Osteoblast (primary cell): Measurements from ENCODE around the gene TRAF5. TPM values are rescaled to one million over a fixed set of nuclear protein-coding genes. Genes with fewer than 3 reads are reported as not detected.
"Not testable (repeated sequence)": the region's sequence is repeated elsewhere in the genome, so short reads cannot be mapped to it uniquely, and the experiment has no call there.

Experiments
- DNase-seq: peaks from one replicate; pipeline ENCODE4 v3.0.0; 2011; ENCODE audit warnings: low spot score, mixed read lengths; ENCODE audit not compliant: insufficient read length; ENCODE audit errors: missing footprints
- H2AFZ ChIP-seq: 2 replicates; pipeline ENCODE4 v1.6.0; 2011; ENCODE audit warnings: mild to moderate bottlenecking, low read length
- H3K27ac ChIP-seq: 2 replicates; pipeline ENCODE4 v1.5.1; 2011; ENCODE audit warnings: mild to moderate bottlenecking, low read depth, low read length, moderate library complexity
- H3K27me3 ChIP-seq: 2 replicates; pipeline ENCODE4 v1.6.0; 2012; ENCODE audit warnings: mild to moderate bottlenecking, control low read depth, inconsistent platforms, low read length, moderate library complexity; ENCODE audit not compliant: insufficient read depth
- H3K36me3 ChIP-seq: 2 replicates; pipeline ENCODE4 v1.5.1; 2011; ENCODE audit warnings: mild to moderate bottlenecking, low read length, control low read depth, moderate library complexity; ENCODE audit not compliant: insufficient read depth
- H3K4me1 ChIP-seq: 2 replicates; pipeline ENCODE4 v1.5.1; 2011; ENCODE audit warnings: mild to moderate bottlenecking, low read length, control low read depth, moderate library complexity; ENCODE audit not compliant: insufficient read depth
- H3K4me2 ChIP-seq: 2 replicates; pipeline ENCODE4 v1.6.0; 2011; ENCODE audit warnings: mild to moderate bottlenecking, low read length; ENCODE audit not compliant: insufficient read depth
- H3K4me3 ChIP-seq: fragments of 200-600 bp; sonication (generic); 3 replicates; pipeline ENCODE4 v1.5.1; 2012; ENCODE audit warnings: mild to moderate bottlenecking, low read length, inconsistent platforms; ENCODE audit not compliant: insufficient read depth
- H3K79me2 ChIP-seq: 2 replicates; pipeline ENCODE4 v1.6.0; 2012; ENCODE audit warnings: mild to moderate bottlenecking, low read length, control low read depth, inconsistent platforms; ENCODE audit not compliant: insufficient read depth
- H3K9me3 ChIP-seq: 2 replicates; pipeline ENCODE4 v1.5.1; 2011; ENCODE audit warnings: low read depth, low read length, control low read depth
- H4K20me1 ChIP-seq: 2 replicates; pipeline ENCODE4 v1.6.0; 2012; ENCODE audit warnings: mild to moderate bottlenecking, low read length, control low read depth; ENCODE audit not compliant: insufficient read depth
- total RNA-seq: library from RNA; depleted of rRNA; stranded (reverse); fragments of >200 nt; gene quantifications from 2 replicates; pipeline ENCODE4 v1.2.3, GENCODE V29; 2012
- TF ChIP-seq, protein P1 (sequence below): IDR thresholded peaks from 2 replicates; pipeline ENCODE4 v1.5.1; 2011; ENCODE audit warnings: mild to moderate bottlenecking, low read depth, low read length, moderate library complexity; ENCODE audit errors: extremely low read depth

Gene TRAF5
- total RNA-seq, 1 donor: 15.9 TPM

DNA sequence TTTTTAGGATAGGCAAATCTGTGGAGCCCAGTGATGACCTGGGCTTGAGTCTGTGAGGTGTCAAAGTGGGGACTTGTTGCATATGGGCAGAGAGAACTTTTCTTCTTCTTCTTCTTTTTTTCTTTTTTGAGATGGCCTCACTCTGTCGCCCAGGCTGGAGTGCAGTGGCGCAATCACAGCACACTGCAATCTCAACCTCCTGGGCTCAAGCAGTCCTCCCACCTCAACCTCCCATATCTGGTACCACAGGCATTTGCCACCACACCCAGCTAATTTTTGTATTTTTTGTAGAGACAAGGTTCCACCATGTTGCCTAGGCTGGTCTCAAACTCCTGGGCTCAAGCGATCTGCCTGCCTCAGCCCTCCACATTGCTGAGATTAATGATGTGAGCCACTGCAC, 85.0 kb downstream of the TRAF5 start:
- Histone ChIP-seq H3K27ac (no peak overlapping the region), H3K79me2 (no peaks in the 10 kb centered on the region), H3K36me3 (no peaks in the 10 kb centered on the region), H3K27me3 (no peaks in the 10 kb centered on the region), H3K4me3 (no peak overlapping the region), H3K9me3 (no peaks in the 10 kb centered on the region), H3K4me2 (no peak overlapping the region), H4K20me1 (no peaks in the 10 kb centered on the region), H2AFZ (no peak overlapping the region), H3K4me1 (no peaks in the 10 kb centered on the region)
- DNase-seq: no peak
- TF ChIP-seq, protein P1, sequence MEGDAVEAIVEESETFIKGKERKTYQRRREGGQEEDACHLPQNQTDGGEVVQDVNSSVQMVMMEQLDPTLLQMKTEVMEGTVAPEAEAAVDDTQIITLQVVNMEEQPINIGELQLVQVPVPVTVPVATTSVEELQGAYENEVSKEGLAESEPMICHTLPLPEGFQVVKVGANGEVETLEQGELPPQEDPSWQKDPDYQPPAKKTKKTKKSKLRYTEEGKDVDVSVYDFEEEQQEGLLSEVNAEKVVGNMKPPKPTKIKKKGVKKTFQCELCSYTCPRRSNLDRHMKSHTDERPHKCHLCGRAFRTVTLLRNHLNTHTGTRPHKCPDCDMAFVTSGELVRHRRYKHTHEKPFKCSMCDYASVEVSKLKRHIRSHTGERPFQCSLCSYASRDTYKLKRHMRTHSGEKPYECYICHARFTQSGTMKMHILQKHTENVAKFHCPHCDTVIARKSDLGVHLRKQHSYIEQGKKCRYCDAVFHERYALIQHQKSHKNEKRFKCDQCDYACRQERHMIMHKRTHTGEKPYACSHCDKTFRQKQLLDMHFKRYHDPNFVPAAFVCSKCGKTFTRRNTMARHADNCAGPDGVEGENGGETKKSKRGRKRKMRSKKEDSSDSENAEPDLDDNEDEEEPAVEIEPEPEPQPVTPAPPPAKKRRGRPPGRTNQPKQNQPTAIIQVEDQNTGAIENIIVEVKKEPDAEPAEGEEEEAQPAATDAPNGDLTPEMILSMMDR: no peak

DNA sequence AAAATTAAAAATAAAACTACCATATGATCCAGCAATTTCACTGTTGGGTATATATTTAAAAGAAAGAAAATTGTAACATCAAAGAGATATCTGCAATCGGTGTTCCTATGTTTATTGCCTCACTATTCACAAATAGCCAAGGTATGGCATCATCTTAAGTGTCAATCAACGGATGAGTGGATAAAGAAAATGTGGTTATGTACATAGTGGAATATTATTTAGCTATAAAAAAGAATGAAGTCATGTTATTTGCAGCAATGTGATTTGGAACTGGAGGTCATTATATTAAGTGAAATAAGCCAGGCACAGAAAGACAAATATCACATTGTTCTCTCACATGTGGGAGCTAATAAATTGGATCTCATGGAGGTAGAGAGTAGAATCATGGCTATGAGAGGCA, 89.1 kb downstream of the TRAF5 start:
- Histone ChIP-seq H3K79me2 (no peaks in the 10 kb centered on the region), H3K27me3 (no peaks in the 10 kb centered on the region), H4K20me1 (no peaks in the 10 kb centered on the region), H2AFZ (peak overlapping the region; percentile 13), H3K4me3 (peak overlapping the region; percentile 61), H3K27ac (no peak overlapping the region), H3K36me3 (no peaks in the 10 kb centered on the region), H3K4me2 (peak overlapping the region; percentile 25), H3K9me3 (no peaks in the 10 kb centered on the region), H3K4me1 (peaks cover 5% of the 10 kb centered on the region)
- TF ChIP-seq, protein P1: no peak
- no peak for DNase-seq

DNA sequence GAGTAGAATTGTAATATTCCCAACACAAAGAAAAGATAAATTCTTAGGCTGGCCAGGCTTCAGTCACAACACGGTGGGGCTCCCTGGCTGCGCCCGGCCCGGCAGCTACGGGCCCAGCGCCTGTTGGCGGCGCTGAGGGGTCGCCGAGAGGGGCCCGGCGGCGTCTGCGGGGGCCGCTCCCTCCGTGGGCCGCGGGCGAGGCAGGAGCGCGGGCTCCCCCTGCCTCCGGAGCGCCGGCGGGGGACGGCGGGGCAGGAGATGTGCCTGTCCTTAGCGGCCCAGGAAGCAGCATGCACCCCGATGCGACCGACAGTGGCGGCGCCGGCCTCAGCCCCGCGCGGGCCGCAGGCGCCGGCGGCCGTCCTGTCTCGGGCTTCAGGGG, 89.6 kb downstream of the TRAF5 start:
- peak; percentile 58 for DNase-seq
- not testable (repeated sequence) for H3K9me3 ChIP-seq, H3K36me3 ChIP-seq, H4K20me1 ChIP-seq, H3K27ac ChIP-seq, H3K79me2 ChIP-seq, H3K27me3 ChIP-seq
- Histone ChIP-seq H3K4me1 (peaks cover 11% of the 10 kb centered on the region), H3K4me3 (peak overlapping the region; percentile 61), H3K4me2 (peak overlapping the region; percentile 25), H2AFZ (peak overlapping the region; percentile 13)

DNA sequence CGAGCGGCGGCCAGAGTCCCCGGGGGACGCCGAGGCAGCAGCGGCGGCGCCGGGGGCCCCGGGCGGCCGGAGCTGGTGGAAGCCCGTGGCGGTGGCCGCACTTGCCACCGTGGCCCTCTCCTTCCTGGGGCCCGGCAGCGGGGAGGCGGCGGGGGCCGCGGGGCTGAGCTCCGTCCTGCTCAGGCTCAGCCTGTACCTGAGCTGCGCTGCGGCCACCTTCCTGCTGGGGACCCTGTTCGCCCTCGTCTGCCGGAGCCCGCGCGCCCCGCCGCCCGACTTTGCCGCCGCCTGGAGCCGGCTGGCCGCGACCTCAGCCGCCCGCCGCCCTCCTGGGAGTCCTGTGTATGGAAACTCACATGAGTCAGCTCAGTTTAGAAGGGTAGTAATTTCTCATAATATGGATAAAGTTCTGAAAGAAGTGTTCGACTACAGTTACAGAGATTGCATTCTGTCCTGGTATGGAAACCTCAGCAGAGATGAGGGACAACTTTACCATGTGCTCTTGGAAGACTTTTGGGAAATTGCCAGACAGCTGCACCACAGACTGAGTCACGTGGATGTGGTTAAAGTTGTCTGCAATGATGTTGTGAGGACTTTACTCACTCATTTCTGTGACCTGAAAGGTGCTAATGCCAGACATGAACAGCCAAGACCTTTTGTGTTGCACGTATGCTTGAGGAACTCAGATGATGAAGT, 90.1 kb downstream of the TRAF5 start:
- H3K9me3 ChIP-seq, H3K27me3 ChIP-seq, H3K79me2 ChIP-seq, H4K20me1 ChIP-seq, H2AFZ ChIP-seq, H3K36me3 ChIP-seq: not testable (repeated sequence)
- Histone ChIP-seq H3K4me2 (peak overlapping the region; percentile 41), H3K4me3 (peak overlapping the region; percentile 61), H3K27ac (peak overlapping the region; percentile 13), H3K4me1 (peaks cover 13% of the 10 kb centered on the region)
- peak; percentile 87 for DNase-seq

DNA sequence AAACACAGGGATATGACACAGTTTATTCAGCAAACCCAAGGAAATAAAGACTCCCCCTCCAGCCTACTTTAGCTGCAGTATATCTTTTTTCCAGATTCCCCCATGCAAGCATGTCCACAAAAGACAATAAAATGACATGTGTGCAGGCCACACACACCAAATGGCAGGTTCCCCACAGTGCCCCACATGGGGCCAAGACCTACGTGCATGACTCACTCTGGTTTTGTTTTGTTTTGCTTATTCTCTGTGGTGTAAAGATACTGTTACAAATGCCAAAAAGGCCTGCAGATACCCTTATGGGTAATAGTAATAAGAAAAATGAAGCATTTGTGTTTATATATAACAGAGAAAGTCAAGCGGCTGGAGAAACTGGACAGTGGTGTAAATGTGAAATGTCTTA, 93.8 kb downstream of the TRAF5 start:
- Histone ChIP-seq H3K4me2 (no peak overlapping the region), H3K4me3 (no peak overlapping the region), H3K36me3 (no peaks in the 10 kb centered on the region), H3K4me1 (peaks cover 13% of the 10 kb centered on the region), H3K27ac (no peak overlapping the region), H4K20me1 (no peaks in the 10 kb centered on the region), H3K79me2 (no peaks in the 10 kb centered on the region), H3K9me3 (no peaks in the 10 kb centered on the region), H3K27me3 (no peaks in the 10 kb centered on the region), H2AFZ (no peak overlapping the region)
- DNase-seq: peak; percentile 25
- TF ChIP-seq, protein P1: no peak
